Measurements from ENCODE around the gene SCN3B.

Gene SCN3B

GRCh38 chr11:123652599-123652998 is 1.8 kb downstream of the SCN3B start:
- ChIA-PET POLR2A (ENCODE audit: low non-redundant PET) (no interaction called here), CTCF (interaction anchor here (0.7 to 1.5 kb wide), 2 partner anchors 12 to 58 kb away, joined by 3 to 4 read pairs; no protein-coding TSS in a partner anchor)
- H3K27ac ChIP-seq: no peak overlapping the region
- TF ChIP-seq CTCF (conservative IDR thresholded peaks at IDR 0.05; ENCODE audit: low read depth): no peak
- DNase-seq (ENCODE audit: low spot score): no peak

GRCh38 chr11:123650901-123651300 is 3.5 kb downstream of the SCN3B start:
- DNase-seq (ENCODE audit: low spot score): no peak
- ChIA-PET POLR2A (ENCODE audit: low non-redundant PET) (no interaction called here), CTCF (interaction anchor here (1.4 kb wide), 1 partner anchor 57 kb away, joined by 4 read pairs; no protein-coding TSS in a partner anchor)
- no peak overlapping the region for H3K27ac ChIP-seq
- TF ChIP-seq CTCF (conservative IDR thresholded peaks at IDR 0.05; ENCODE audit: low read depth): no peak

- POLR2A ChIA-PET (ENCODE audit: low non-redundant PET): no interaction called here
- no peak overlapping the region for H3K27ac ChIP-seq
- TF ChIP-seq CTCF (conservative IDR thresholded peaks at IDR 0.05; ENCODE audit: low read depth): no peak
- no peak for DNase-seq (ENCODE audit: low spot score)
- CTCF ChIA-PET: interaction anchor here (1.0 kb wide), 1 partner anchor 65 kb away, joined by 5 read pairs; no protein-coding TSS in a partner anchor
These were observed 9.0 kb downstream of the SCN3B start for GRCh38 chr11:123645286-123645975.

- POLR2A ChIA-PET (ENCODE audit: low non-redundant PET): no interaction called here
- no peak for DNase-seq (ENCODE audit: low spot score)
- CTCF ChIA-PET: interaction anchor here (1.0 to 4.8 kb wide), 3 partner anchors 65 to 79 kb away, joined by 4 to 40 read pairs (median 5); no protein-coding TSS in a partner anchor
- no peak for TF ChIP-seq CTCF (conservative IDR thresholded peaks at IDR 0.05; ENCODE audit: low read depth)
- no peak overlapping the region for H3K27ac ChIP-seq
These were observed 12.0 kb downstream of the SCN3B start for GRCh38 chr11:123642435-123642834.

- POLR2A ChIA-PET (ENCODE audit: low non-redundant PET): no interaction called here
- no peak for TF ChIP-seq CTCF (conservative IDR thresholded peaks at IDR 0.05; ENCODE audit: low read depth)
- CTCF ChIA-PET: interaction anchor here (1.0 to 4.8 kb wide), 6 partner anchors 62 to 431 kb away, joined by 3 to 40 read pairs (median 4); no protein-coding TSS in a partner anchor
- DNase-seq (ENCODE audit: low spot score): no peak
- no peak overlapping the region for H3K27ac ChIP-seq
These were observed 13.0 kb downstream of the SCN3B start for GRCh38 chr11:123641495-123641840.

- ChIA-PET CTCF (interaction anchor here (0.6 to 4.8 kb wide), 8 partner anchors 9 to 431 kb away, joined by 3 to 40 read pairs (median 4); partner anchors contain the start of gene SCN3B), POLR2A (ENCODE audit: low non-redundant PET) (no interaction called here)
- peak; percentile 48 for DNase-seq (ENCODE audit: low spot score)
- H3K27ac ChIP-seq: no peak overlapping the region
- peak; percentile 62 for TF ChIP-seq CTCF (conservative IDR thresholded peaks at IDR 0.05; ENCODE audit: low read depth)
These were observed 13.5 kb downstream of the SCN3B start for GRCh38 chr11:123640677-123641494.

All from RWPE1 (cell line).